PC-9 (cell line): ENCODE measurements around the gene MLXIPL.

Experiments
- EZH2 ChIP-seq: fragments of 200-600 bp; sonication (generic); IDR thresholded peaks from 2 replicates; pipeline ENCODE4 v1.8.0; 2017; ENCODE audit warnings: antibody characterized with exemption, low read depth
- TF ChIP-seq, protein P1 (sequence below): fragments of 200-600 bp; sonication (generic); conservative IDR thresholded peaks from 2 replicates; pipeline ENCODE4 v1.6.1; 2017; ENCODE audit warnings: mixed run types, antibody characterized with exemption, mild to moderate bottlenecking, moderate library complexity

DNA sequence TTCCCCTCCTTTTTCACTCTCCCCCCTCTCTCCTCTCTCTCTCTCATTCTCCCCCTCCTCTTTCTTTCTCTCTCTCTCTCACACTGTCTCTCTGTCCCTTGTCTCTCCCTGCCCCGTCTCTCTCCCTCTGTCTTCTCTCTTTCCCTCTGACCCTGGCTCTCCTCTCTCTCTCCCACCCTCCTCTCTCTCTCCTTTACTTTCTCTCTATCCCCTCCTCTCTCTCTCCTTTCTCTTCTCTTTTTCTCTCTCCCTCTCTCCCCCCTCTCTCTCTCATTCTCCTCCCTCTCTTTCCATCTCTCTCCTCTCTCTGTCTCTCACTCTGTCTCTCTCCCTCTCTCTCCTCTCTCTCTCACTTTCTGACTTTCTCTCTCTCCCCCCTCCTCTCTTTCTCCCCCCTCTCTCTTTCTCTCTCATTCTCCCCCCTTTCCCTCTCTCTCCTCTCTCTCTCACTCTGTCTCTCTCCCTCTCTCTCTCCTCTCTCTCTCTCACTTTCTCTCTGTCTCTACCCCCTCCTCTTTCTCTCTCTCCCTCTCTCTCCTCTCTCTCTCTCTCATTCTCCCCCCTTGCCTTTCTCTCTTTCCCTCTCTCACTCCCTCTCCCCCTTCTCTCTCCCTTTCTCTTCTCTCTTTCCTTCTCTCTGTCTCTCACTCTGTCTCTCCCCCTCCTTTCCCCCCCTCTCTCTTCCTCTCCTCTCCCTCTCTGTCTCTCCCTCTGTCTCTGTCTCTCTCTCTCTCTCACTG is 24.4 kb upstream of the MLXIPL start:
- no peak for TF ChIP-seq EZH2
- TF ChIP-seq, protein P1, sequence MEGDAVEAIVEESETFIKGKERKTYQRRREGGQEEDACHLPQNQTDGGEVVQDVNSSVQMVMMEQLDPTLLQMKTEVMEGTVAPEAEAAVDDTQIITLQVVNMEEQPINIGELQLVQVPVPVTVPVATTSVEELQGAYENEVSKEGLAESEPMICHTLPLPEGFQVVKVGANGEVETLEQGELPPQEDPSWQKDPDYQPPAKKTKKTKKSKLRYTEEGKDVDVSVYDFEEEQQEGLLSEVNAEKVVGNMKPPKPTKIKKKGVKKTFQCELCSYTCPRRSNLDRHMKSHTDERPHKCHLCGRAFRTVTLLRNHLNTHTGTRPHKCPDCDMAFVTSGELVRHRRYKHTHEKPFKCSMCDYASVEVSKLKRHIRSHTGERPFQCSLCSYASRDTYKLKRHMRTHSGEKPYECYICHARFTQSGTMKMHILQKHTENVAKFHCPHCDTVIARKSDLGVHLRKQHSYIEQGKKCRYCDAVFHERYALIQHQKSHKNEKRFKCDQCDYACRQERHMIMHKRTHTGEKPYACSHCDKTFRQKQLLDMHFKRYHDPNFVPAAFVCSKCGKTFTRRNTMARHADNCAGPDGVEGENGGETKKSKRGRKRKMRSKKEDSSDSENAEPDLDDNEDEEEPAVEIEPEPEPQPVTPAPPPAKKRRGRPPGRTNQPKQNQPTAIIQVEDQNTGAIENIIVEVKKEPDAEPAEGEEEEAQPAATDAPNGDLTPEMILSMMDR, result no peak
